ENCODE data around the gene TJP1.
"Not testable (repeated sequence)": the region's sequence is repeated elsewhere in the genome, so short reads cannot be mapped to it uniquely, and the experiment has no call there.

Gene TJP1

DNA sequence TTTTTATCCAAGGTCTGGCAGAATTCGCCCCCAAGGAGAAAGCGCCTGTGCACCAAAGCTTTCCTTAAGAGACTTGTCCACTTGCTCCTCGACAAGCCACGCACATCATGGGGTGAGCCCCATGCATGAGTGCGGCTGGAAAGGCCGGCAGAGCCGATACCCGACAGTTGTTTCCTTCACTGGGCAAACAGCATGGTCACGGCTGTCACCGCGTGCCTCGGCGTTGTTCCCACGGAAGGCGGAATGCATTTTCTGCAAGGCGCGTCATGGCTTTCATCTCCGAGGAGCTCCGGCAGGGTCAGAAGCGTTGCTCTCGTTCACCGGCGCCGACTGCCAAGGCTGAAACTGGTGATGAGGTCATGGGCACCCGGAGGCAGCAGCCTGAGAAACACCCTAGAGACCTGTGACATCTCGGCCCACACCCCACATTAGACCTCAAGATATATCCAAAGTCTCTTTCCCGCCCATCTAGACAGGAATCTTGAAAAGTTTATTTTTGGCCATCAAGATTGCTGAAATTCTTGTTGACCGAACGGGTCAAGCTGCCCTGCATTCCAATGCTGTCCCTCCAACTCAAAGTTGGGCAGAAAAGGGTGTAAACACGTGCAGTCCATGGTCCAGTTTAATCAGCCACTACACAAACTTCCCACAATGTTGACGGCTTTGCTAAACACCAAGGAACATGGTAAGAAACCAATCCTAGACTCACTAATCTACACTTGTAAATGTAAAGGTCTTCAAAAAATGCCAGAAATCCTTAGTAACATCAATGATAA lies 604 bp upstream of the TJP1 start:
- H3K4me3 ChIP-seq (ENCODE audit: low read length), result peak overlapping the region; percentile 60
- TF ChIP-seq, protein P1, sequence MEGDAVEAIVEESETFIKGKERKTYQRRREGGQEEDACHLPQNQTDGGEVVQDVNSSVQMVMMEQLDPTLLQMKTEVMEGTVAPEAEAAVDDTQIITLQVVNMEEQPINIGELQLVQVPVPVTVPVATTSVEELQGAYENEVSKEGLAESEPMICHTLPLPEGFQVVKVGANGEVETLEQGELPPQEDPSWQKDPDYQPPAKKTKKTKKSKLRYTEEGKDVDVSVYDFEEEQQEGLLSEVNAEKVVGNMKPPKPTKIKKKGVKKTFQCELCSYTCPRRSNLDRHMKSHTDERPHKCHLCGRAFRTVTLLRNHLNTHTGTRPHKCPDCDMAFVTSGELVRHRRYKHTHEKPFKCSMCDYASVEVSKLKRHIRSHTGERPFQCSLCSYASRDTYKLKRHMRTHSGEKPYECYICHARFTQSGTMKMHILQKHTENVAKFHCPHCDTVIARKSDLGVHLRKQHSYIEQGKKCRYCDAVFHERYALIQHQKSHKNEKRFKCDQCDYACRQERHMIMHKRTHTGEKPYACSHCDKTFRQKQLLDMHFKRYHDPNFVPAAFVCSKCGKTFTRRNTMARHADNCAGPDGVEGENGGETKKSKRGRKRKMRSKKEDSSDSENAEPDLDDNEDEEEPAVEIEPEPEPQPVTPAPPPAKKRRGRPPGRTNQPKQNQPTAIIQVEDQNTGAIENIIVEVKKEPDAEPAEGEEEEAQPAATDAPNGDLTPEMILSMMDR (conservative IDR thresholded peaks at IDR 0.05; ENCODE audit: low read depth, low read length), result no peak
- DNase-seq (ENCODE audit: low read depth), result peak; percentile 62

DNA sequence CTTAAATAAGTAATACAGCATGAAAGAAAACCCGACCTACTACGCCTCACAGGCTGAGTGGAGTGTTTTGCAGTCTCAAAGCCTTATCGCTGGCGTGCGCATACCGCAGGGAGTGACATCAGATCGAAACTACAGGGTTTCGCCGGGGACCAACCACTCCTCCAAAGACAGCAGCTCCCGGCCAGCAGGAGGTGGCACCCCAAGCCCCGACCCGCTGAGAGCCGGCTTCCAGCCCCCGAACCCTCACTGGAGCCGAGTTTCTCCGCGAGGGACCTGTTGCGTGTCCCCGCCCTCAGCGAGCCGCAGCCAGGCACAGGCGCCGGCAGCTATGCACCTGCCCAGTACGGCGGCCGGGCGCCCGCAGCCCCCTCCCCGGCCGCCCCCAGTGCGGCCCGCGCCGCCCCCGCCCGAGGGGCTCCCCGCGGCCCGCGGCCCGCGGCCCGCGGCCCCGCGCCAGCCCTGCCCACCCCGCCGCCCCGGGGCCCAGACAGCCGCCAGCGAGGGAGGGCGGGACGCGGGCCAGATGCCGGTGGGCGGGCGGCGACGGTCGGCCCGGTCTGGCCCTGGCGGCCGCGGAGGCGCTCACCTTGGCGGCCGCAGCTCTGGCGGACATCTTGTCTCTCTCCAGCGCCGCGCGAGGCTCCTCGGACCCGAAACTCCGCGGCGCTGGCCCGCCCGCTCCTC lies 710 bp downstream of the TJP1 start:
- peak; percentile 46 for DNase-seq (ENCODE audit: low read depth)
- H3K4me3 ChIP-seq (ENCODE audit: low read length), result peak overlapping the region; percentile 84
- TF ChIP-seq, protein P1 (conservative IDR thresholded peaks at IDR 0.05; ENCODE audit: low read depth, low read length), result peak; percentile 30

DNA sequence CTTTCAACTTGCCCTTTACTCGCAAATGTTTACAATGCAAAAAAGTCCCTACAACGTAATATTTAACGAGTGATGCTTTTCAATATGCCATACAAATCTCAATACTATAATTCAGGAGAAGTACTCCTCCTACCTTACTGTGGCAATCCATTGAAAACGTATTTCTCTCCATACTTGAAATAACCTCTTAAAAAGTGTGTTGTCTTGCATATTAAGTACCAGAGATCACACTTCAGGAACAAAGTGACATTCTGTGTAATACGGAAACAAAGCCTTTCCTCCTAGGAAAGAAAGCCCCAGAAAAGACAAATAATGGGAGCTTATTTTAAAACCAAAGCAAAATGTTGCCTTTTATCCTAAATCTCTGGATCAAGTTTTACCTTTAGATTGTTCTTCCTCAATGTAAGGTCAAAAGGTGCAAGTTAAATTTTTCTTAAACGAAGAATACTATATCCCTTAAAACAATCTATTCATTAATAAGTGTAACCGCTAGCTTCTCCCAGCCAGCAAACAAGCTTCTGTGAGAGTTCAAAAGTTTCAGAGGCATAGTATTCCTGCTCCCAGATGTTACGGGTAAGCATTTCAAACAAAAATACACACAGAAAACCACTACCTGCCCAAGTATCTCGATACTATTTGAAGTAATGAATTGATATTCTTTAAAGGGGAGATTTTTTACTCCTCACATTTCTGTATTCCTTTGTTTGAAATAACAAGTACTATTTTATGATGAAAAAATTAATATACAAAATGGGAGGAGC lies 1.7 kb downstream of the TJP1 start:
- TF ChIP-seq, protein P1 (conservative IDR thresholded peaks at IDR 0.05; ENCODE audit: low read depth, low read length), result no peak
- no peak for DNase-seq (ENCODE audit: low read depth)
- H3K4me3 ChIP-seq (ENCODE audit: low read length), result peak overlapping the region; percentile 84

- no peak for DNase-seq (ENCODE audit: low read depth)
- H3K4me3 ChIP-seq (ENCODE audit: low read length), result peak overlapping the region; percentile 84
- TF ChIP-seq, protein P1 (conservative IDR thresholded peaks at IDR 0.05; ENCODE audit: low read depth, low read length), result no peak
Observed at GRCh38 chr15:29819979-29820378, 2.3 kb downstream of the TJP1 start.

GRCh38 chr15:29818141-29818540 lies 4.1 kb downstream of the TJP1 start:
- TF ChIP-seq, protein P1 (conservative IDR thresholded peaks at IDR 0.05; ENCODE audit: low read depth, low read length), result no peak
- DNase-seq (ENCODE audit: low read depth), result no peak
- H3K4me3 ChIP-seq (ENCODE audit: low read length), result no peak overlapping the region

- not testable (repeated sequence) for DNase-seq (ENCODE audit: low read depth); H3K4me3 ChIP-seq (ENCODE audit: low read length)
Observed at GRCh38 chr15:29817455-29817854, 4.8 kb downstream of the TJP1 start.

DNA sequence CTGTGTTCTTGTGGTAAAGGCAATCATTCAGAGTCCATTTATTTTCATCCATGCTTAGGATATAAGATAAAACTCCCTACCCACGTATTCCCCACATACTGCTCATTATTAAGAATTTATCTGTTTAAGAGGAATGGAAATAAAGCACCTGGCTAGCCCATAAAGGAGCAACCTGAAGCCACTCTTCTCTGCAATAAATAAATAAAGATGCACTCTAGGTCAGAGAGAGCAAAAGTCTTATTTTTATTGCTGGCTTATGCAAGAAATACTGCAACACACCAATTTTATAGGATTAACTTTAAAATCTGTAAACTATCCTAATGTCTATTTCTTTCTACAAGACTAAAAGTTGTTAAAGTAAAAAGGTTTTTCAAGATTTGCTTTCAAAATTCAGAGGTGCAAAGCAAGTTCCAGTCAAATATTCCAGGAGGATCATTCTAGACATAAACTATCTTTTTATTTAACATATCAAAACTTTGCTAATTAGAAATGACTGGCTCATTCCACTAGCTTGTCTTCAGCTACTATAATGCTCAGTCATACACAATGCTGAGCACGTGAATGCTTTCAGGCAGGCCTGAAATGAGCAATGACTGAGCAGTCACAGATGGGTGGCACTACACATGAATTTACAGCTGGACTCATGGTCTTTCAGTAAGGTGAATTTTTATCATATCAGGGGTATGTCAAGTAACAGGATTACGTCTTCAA lies 7.1 kb downstream of the TJP1 start:
- no peak overlapping the region for H3K4me3 ChIP-seq (ENCODE audit: low read length)
- DNase-seq (ENCODE audit: low read depth), result peak; percentile 26
- TF ChIP-seq, protein P1 (conservative IDR thresholded peaks at IDR 0.05; ENCODE audit: low read depth, low read length), result no peak

All from retinal pigment epithelial cell (primary cell).